HepG2 (cell line): ENCODE results near the gene CD300LD.

ENCODE experiments used
- ASH2L ChIP-seq: fragments of 300-600, 200-600 bp; sonication (generic); IDR thresholded peaks from 2 replicates; pipeline ENCODE4 v1.7.0; 2017; ENCODE audit warnings: low read depth, mild to moderate bottlenecking, moderate library complexity, mixed read lengths, low read length; ENCODE audit not compliant: insufficient read length
- EZH2 ChIP-seq: conservative IDR thresholded peaks from 2 replicates; pipeline ENCODE4 v1.6.1; 2012; ENCODE audit warnings: mild to moderate bottlenecking, low read depth, low read length, moderate library complexity
- HDAC2 ChIP-seq: sonication (generic); formaldehyde crosslinking; IDR thresholded peaks from 2 replicates; pipeline ENCODE4 v1.4.0; 2020; ENCODE audit warnings: missing genetic modification reagents
- LCORL ChIP-seq, 2 experiments: fragments of 450-650 bp in 1 of 2; sonication (generic) in 1 of 2; formaldehyde crosslinking in 1 of 2; IDR thresholded peaks; 2 replicates each; pipeline versions ENCODE4 v1.5.0 to v1.6.1; 2017 to 2020; ENCODE audit warnings: antibody characterized with exemption in 1 of 2, missing genetic modification reagents in 1 of 2
- MTA1 ChIP-seq: sonication (generic); formaldehyde crosslinking; IDR thresholded peaks from 2 replicates; pipeline ENCODE4 v1.4.0; 2020; ENCODE audit warnings: missing genetic modification reagents, mild to moderate bottlenecking, borderline replicate concordance
- PHF20 ChIP-seq: sonication (generic); formaldehyde crosslinking; IDR thresholded peaks from 2 replicates; pipeline ENCODE4 v1.5.0; 2020; ENCODE audit warnings: mild to moderate bottlenecking, missing genetic modification reagents
- SATB2 ChIP-seq: sonication (generic); formaldehyde crosslinking; IDR thresholded peaks from 2 replicates; pipeline ENCODE4 v1.5.0; 2020; ENCODE audit warnings: missing genetic modification reagents
- ZBED4 ChIP-seq: sonication (generic); formaldehyde crosslinking; IDR thresholded peaks from 2 replicates; pipeline ENCODE4 v1.4.0; 2020; ENCODE audit warnings: missing genetic modification reagents, borderline replicate concordance
- ZBTB7A ChIP-seq: sonication (generic); formaldehyde crosslinking; IDR thresholded peaks from 2 replicates; pipeline ENCODE4 v1.8.0; 2022; ENCODE audit warnings: mild to moderate bottlenecking, missing genetic modification reagents
- ZNF343 ChIP-seq: sonication (generic); formaldehyde crosslinking; IDR thresholded peaks from 2 replicates; pipeline ENCODE4 v1.4.0; 2020; ENCODE audit warnings: mild to moderate bottlenecking, missing genetic modification reagents

DNA sequence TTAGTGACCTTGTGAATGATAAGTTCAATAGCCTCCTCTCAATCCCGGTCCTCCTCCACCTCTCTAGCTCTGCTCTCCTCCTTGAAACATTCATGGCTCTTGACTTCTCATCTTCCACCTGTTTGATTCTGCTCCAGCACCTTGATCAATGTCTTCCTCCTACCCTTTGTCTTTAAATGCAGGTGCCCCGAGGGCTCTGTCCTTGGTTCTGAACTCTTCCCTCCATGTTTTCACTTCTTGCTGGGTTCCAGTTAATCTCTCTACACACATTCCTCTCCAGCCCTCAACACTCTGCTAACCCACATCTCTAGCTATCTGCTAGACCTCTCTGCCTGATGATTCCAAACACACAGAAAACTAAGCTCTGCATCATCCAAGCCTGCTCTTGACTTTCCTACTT is 18.0 kb upstream of the CD300LD start:
- TF ChIP-seq LCORL (IDR thresholded peaks at IDR 0.05) (no peak), LCORL (CRISPR knock-in tag; IDR thresholded peaks at IDR 0.05) (no peak), ZBTB7A (CRISPR knock-in tag) (no peak), PHF20 (CRISPR knock-in tag) (no peak), ZBED4 (CRISPR knock-in tag) (no peak), HDAC2 (no peak), ZNF343 (CRISPR knock-in tag) (no peak), SATB2 (CRISPR knock-in tag) (no peak), EZH2 (no peak), MTA1 (no peak), ASH2L (no peak)
